ENCODE measurements around the gene DAB1.

The DAB1 gene

DNA sequence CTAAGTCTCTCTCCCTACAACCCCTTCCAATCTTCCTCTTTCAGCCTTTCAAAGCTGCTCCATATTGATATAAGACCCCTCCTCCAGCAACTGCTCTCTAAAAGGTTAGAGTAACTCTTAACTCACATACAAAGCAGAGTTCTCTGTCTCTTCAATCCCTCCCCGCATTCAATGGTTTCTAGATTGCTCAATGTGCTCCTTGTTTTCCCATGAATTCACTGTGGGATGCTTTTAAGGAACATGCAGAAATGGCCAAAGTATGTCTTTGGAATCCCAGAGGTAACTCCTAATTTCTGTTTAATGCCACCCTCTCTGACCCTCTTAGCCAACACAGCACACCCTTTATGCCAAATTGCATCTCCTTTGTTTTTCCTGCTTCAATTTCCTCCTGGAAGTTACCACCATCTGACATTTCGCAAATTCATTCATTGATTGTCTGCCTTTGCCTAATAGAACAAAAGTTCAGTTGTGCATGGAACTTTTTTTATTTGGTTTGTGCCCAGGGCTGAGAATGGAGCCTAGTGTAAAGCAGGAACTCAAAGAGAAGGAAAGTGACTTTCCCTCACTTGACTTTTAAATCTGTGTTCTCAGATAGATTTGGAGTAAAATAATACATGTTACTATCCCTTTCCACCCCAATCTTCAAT is 285.3 kb downstream of the DAB1 start:
- DNase-seq (ENCODE audit: low read depth), result no peak
- H3K4me3 ChIP-seq (ENCODE audit: low read length), result no peak overlapping the region
- TF ChIP-seq, protein P1, sequence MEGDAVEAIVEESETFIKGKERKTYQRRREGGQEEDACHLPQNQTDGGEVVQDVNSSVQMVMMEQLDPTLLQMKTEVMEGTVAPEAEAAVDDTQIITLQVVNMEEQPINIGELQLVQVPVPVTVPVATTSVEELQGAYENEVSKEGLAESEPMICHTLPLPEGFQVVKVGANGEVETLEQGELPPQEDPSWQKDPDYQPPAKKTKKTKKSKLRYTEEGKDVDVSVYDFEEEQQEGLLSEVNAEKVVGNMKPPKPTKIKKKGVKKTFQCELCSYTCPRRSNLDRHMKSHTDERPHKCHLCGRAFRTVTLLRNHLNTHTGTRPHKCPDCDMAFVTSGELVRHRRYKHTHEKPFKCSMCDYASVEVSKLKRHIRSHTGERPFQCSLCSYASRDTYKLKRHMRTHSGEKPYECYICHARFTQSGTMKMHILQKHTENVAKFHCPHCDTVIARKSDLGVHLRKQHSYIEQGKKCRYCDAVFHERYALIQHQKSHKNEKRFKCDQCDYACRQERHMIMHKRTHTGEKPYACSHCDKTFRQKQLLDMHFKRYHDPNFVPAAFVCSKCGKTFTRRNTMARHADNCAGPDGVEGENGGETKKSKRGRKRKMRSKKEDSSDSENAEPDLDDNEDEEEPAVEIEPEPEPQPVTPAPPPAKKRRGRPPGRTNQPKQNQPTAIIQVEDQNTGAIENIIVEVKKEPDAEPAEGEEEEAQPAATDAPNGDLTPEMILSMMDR (conservative IDR thresholded peaks at IDR 0.05; ENCODE audit: low read length), result no peak

DNA sequence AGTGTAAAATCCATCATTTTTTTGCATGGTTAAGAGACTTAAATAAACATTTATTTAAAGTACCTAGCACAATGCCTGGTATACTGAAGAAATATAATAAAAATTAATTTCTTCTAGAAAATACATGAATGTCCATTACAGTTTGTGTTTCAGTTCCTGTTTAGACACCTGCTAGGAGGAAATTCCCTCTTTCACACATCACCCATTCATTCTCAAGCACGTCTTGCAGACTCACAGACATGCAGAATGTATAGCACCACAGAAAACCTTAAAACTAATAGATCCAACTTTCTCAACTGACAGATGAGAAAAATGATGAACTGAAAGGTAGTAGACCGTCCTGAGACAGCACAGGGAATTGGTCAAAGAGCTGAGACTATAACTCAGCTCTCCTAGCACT is 285.9 kb downstream of the DAB1 start:
- TF ChIP-seq, protein P1 (conservative IDR thresholded peaks at IDR 0.05; ENCODE audit: low read length), result no peak
- no peak for DNase-seq (ENCODE audit: low read depth)

DNA sequence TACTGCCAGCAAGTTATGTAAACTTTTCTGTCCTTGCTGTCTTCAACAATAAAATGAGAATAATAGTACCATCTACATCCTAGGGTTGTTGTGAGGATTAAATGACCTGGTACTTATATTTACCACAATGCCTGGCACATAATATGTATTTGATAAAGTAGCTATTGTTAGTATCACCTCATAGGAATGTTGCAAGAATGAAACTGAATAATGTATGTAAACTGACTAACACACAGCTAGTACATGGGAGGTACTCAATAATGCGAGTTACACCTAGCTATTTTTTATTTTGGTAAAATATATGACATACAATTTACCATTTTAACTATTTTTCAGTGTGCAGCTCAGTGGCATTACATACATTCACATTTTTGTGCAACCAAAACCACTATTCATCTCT is 289.1 kb downstream of the DAB1 start:
- TF ChIP-seq, protein P1 (conservative IDR thresholded peaks at IDR 0.05; ENCODE audit: low read length), result no peak
- no peak for DNase-seq (ENCODE audit: low read depth)
- no peak overlapping the region for H3K4me3 ChIP-seq (ENCODE audit: low read length)

More for the DNA sequence above, 285.9 kb downstream of the DAB1 start:
- no peak overlapping the region for H3K4me3 ChIP-seq (ENCODE audit: low read length)

DNA sequence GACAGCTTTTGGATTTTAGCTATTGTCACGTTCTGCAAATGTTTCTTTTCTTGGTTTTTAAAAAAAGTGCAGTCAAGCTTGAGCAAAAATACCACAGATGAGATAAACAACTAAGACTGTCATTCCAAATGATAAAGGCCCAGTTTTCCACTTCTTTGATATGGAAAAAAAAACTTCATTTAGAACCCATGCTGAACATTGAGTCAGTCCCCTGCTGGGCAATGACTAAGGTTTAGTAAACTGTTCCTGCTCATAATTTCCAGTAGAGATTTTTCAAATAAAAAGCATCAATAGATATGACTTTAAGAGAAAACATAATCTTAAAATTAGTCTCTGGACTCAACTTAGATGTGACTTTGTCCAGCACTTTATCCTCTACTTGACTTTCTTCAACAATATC is 290.2 kb downstream of the DAB1 start:
- H3K4me3 ChIP-seq (ENCODE audit: low read length), result no peak overlapping the region
- no peak for DNase-seq (ENCODE audit: low read depth)
- TF ChIP-seq, protein P1 (conservative IDR thresholded peaks at IDR 0.05; ENCODE audit: low read length), result no peak

DNA sequence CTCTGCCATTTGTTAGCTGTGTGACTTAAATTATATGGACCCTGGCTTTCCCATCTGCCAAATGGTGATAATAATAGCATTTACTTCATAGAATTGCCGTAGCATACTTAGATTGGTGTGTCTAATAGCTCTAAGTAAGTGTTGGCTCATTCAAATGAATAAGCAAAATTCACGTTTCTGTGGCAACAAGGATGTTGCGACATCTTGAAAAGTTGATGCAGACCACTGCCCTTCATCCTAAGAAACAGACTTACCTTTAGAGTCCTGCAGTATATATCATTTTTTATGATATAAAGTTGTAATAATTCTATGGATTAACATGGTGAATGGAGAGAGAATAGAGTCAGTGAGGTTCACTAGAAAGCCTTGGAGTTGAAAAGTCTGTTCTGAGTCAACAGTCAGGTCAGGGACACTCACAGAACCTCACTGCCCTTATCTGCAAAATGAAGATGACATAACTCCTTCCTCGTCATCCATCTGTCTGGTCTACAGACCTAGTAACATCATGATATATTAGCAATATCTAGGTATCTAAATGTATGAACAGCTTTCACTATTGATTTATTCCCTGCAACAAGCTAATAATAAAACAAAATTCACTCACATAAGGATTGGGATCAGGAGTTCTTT is 290.8 kb downstream of the DAB1 start:
- no peak for DNase-seq (ENCODE audit: low read depth)
- H3K4me3 ChIP-seq (ENCODE audit: low read length), result no peak overlapping the region
- TF ChIP-seq, protein P1 (conservative IDR thresholded peaks at IDR 0.05; ENCODE audit: low read length), result no peak

DNA sequence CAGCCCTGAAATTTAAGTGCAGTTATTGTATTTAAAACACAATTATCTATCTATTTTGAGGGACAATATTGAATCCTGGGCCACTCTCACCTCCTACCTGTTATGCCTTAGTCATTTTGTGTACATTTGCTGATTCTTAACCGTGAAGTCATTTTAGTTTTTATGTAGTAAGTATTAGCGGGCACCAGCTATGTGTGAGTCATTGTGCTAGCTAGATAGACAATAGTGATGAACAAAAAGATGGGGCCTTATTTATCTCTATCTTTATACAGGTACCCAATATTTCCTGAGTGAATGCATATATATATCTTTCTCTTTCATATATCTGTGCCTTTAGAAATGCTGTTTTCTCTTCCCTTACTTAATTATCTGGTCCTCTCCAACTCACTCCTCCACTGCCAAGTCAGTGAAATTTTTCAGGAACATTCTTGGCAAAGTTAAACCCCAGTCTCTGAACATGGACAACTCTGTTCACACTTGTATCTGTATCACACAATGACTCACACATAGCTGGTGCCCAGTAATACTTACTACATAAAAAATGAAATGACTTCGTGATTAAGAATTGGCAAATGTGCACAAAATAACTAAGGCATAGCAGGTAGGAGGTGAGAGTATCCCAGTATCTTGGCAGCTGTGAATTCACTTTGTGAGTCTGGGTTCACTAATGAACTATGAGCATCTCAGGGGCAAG is 292.0 kb downstream of the DAB1 start:
- DNase-seq (ENCODE audit: low read depth), result peak; percentile 74
- TF ChIP-seq, protein P1 (conservative IDR thresholded peaks at IDR 0.05; ENCODE audit: low read length), result no peak
- H3K4me3 ChIP-seq (ENCODE audit: low read length), result no peak overlapping the region

DNA sequence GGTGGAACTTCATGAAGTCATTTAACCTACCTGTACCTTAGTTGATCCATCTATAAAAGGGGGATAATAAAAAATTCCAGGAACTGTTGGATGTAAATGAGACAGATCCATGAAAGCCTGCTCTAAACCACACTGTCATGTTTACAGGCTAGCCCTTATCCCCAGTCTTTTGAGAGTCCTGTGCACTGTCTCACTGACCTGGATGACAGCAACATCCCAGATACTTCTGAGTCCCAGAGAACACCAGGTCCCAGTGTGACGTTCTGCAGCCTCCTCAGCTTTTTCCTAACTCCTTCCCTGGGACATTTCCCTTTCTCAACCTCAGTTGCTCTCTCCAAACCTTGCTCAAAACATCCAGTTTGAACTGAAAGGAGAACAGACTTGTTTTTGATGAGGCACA is 292.6 kb downstream of the DAB1 start:
- TF ChIP-seq, protein P1 (conservative IDR thresholded peaks at IDR 0.05; ENCODE audit: low read length), result no peak
- no peak overlapping the region for H3K4me3 ChIP-seq (ENCODE audit: low read length)
- no peak for DNase-seq (ENCODE audit: low read depth)

Measured in AG10803 (cell line).